A549 (cell line): ENCODE measurements around the gene VDAC1. TPM values are rescaled to one million over a fixed set of nuclear protein-coding genes. Genes with fewer than 3 reads are reported as not detected.

Source experiments
- ATAC-seq, 2 experiments: fragments of 200-7000 bp in 1 of 2; fragments of >200 bp in 1 of 2; cut with Nextera tagmentation in 1 of 2; cut with Tn5 transposase in 1 of 2; 3 replicates each; pipeline versions ENCODE4 v1.8.0 to v1.9.1; 2018 to 2020; ENCODE audit warnings: mild to moderate bottlenecking in 1 of 2, moderate library complexity in 1 of 2
- CTCF ChIA-PET: fragments of 300-600 bp; sonication (Branson Sonifier 250); formaldehyde crosslinking; extraction: SDS; loops from one replicate; lab custom pipeline; 2021; ENCODE audit warnings: antibody characterized with exemption, inconsistent platforms; lab: Yijun Ruan, JAX
- POLR2A ChIA-PET: fragments of 350-600 bp; formaldehyde crosslinking; extraction: SDS; loops from one replicate; lab custom pipeline; 2021; ENCODE audit warnings: antibody characterized with exemption, inconsistent platforms; lab: Yijun Ruan, JAX
- DNase-seq, 2 experiments: peaks; one replicate each; pipeline versions ENCODE4 v3.0.0 to v3.0.0-alpha.2; 2011 to 2016; ENCODE audit warnings: low read depth in 1 of 2, low spot score in 1 of 2
- FAIRE-seq: peaks from 2 replicates; lab custom pipeline; 2011; peaks lifted over from hg19 to GRCh38; lab: Jason Lieb, UNC
- H3K27ac ChIP-seq, 2 experiments: fragments of >200 bp; sonication (Bioruptor Twin); formaldehyde crosslinking; 3 replicates each; pipeline ENCODE4 v1.5.1; 2016 to 2017
- H3K4me1 ChIP-seq: fragments of >200 bp; sonication (Bioruptor Twin); formaldehyde crosslinking; 3 replicates; pipeline ENCODE4 v1.6.1; 2016
- H3K4me2 ChIP-seq: fragments of >200 bp; sonication (Bioruptor Twin); formaldehyde crosslinking; 3 replicates; pipeline ENCODE4 v1.6.1; 2016
- H3K4me3 ChIP-seq: fragments of >200 bp; sonication (Bioruptor Twin); formaldehyde crosslinking; 3 replicates; pipeline ENCODE4 v1.5.1; 2016
- H3K9me3 ChIP-seq: fragments of >200 bp; sonication (Bioruptor Twin); formaldehyde crosslinking; 3 replicates; pipeline ENCODE4 v1.6.1; 2016
- BHLHE40 ChIP-seq: IDR thresholded peaks from 2 replicates; pipeline ENCODE4 v1.6.1; 2012; ENCODE audit warnings: low read depth, low read length, inconsistent platforms
- CBX2 ChIP-seq: fragments of 200-600 bp; sonication (generic); IDR thresholded peaks from 2 replicates; pipeline ENCODE4 v1.6.1; 2016; ENCODE audit warnings: low read depth, mild to moderate bottlenecking, borderline replicate concordance
- CHD2 ChIP-seq: fragments of 150-350 bp; IDR thresholded peaks from 2 replicates; pipeline ENCODE4 v1.6.1; 2014; ENCODE audit warnings: low read length; ENCODE audit not compliant: partially characterized antibody
- CHD4 ChIP-seq: fragments of 200-600 bp; sonication (generic); IDR thresholded peaks from 2 replicates; pipeline ENCODE4 v1.6.1; 2016; ENCODE audit warnings: antibody characterized with exemption, mild to moderate bottlenecking, borderline replicate concordance
- ESRRA ChIP-seq: fragments of 150-350 bp; IDR thresholded peaks from 2 replicates; pipeline ENCODE4 v1.6.1; 2014; ENCODE audit warnings: mild to moderate bottlenecking, low read length, borderline replicate concordance
- FOSB ChIP-seq: fragments of 250-450 bp; sonication (Bioruptor Pico); IDR thresholded peaks from 2 replicates; pipeline ENCODE4 v1.5.0; 2020; ENCODE audit warnings: mild to moderate bottlenecking, moderate library complexity
- FOXS1 ChIP-seq: fragments of 250-450 bp; sonication (Bioruptor Pico); IDR thresholded peaks from 2 replicates; pipeline ENCODE4 v1.5.0; 2020; ENCODE audit warnings: mild to moderate bottlenecking, moderate library complexity
- HEYL ChIP-seq: fragments of 250-450 bp; sonication (Bioruptor Pico); IDR thresholded peaks from 2 replicates; pipeline ENCODE4 v1.8.0; 2021; ENCODE audit warnings: mild to moderate bottlenecking, moderate library complexity
- HOXB13 ChIP-seq: fragments of 250-450 bp; sonication (Bioruptor Pico); IDR thresholded peaks from 2 replicates; pipeline ENCODE4 v1.5.0; 2020; ENCODE audit warnings: low read depth, mild to moderate bottlenecking, moderate library complexity
- HOXB5 ChIP-seq: fragments of 250-450 bp; sonication (Bioruptor Pico); IDR thresholded peaks from 2 replicates; pipeline ENCODE4 v1.5.0; 2020; ENCODE audit warnings: mild to moderate bottlenecking, moderate library complexity
- KDM1A ChIP-seq: fragments of 200-600 bp; sonication (generic); IDR thresholded peaks from 2 replicates; pipeline ENCODE4 v1.6.1; 2016; ENCODE audit warnings: low read depth, mild to moderate bottlenecking
- MAFK ChIP-seq: fragments of 450-650 bp; IDR thresholded peaks from 2 replicates; pipeline ENCODE4 v1.6.1; 2014; ENCODE audit not compliant: partially characterized antibody
- MYC ChIP-seq: IDR thresholded peaks from 2 replicates; pipeline ENCODE4 v1.6.1; 2012; ENCODE audit warnings: mild to moderate bottlenecking, inconsistent platforms, low read length, improper control_type of control experiment, borderline replicate concordance
- PHF8 ChIP-seq: fragments of 200-600 bp; sonication (generic); IDR thresholded peaks from 2 replicates; pipeline ENCODE4 v1.6.1; 2016; ENCODE audit warnings: low read depth, mild to moderate bottlenecking, antibody characterized with exemption, moderate library complexity, borderline replicate concordance
- POLR2A ChIP-seq: IDR thresholded peaks from 2 replicates; pipeline ENCODE4 v1.6.1; 2012; ENCODE audit warnings: mild to moderate bottlenecking, low read length
- RARB ChIP-seq: fragments of 250-450 bp; sonication (Bioruptor Pico); IDR thresholded peaks from 2 replicates; pipeline ENCODE4 v1.8.0; 2021; ENCODE audit warnings: mild to moderate bottlenecking, moderate library complexity
- RCOR1 ChIP-seq: fragments of 150-350 bp; IDR thresholded peaks from 2 replicates; pipeline ENCODE4 v1.6.1; 2014; ENCODE audit warnings: antibody characterized with exemption, low read length, low read depth
- SREBF2 ChIP-seq: fragments of 450-650 bp; IDR thresholded peaks from 2 replicates; pipeline ENCODE4 v1.6.1; 2014; ENCODE audit warnings: mild to moderate bottlenecking, moderate library complexity
- TP53 ChIP-seq: fragments of 250-450 bp; sonication (Bioruptor Pico); IDR thresholded peaks from 2 replicates; pipeline ENCODE4 v1.5.0; 2021; ENCODE audit warnings: mild to moderate bottlenecking, moderate library complexity
- ZNF302 ChIP-seq: fragments of 250-450 bp; sonication (Bioruptor Pico); IDR thresholded peaks from 2 replicates; pipeline ENCODE4 v1.9.0; 2021; ENCODE audit warnings: inconsistent platforms, mild to moderate bottlenecking, moderate library complexity
- WGBS: methylation state at CpG from one replicate; pipeline ENCODE4 v1.1.6; 2017; ENCODE audit errors: missing lambda C conversion rate; 5-methylcytosine and 5-hydroxymethylcytosine counted together
- polyA plus RNA-seq, 4 experiments: library from polyadenylated mRNA; depleted of rRNA in 3 of 4; stranded (reverse); fragments of >200 nt; fragmentation: RNase III in 1 of 4; extraction: RNeasy Plus Mini Kit Qiagen cat#74134 plus additional on column Dnase treatment in 1 of 4; gene quantifications; 2 replicates in 3 of 4; 3 replicates in 1 of 4; pipeline ENCODE4 v1.2.3, GENCODE V29; 2011 to 2017
- TF ChIP-seq, protein P1 (sequence below): fragments of 200-600 bp; sonication (generic); IDR thresholded peaks from 2 replicates; pipeline ENCODE4 v1.6.1; 2016; ENCODE audit warnings: antibody characterized with exemption, mild to moderate bottlenecking, moderate library complexity
- TF ChIP-seq, protein P2 (sequence below): fragments of >200 bp; sonication (Bioruptor Twin); formaldehyde crosslinking; IDR thresholded peaks from 2 replicates; pipeline ENCODE4 v1.6.1; 2016
- TF ChIP-seq, protein P3 (sequence below): IDR thresholded peaks from 2 replicates; pipeline ENCODE4 v1.6.1; 2012
- TF ChIP-seq, protein P4 (sequence below): IDR thresholded peaks from 2 replicates; pipeline ENCODE4 v1.6.1; 2012

VDAC1 gene
- polyA plus RNA-seq, 2 of the 4 experiments (the other 2 are of a cell fraction), result 369 to 442 TPM

DNA sequence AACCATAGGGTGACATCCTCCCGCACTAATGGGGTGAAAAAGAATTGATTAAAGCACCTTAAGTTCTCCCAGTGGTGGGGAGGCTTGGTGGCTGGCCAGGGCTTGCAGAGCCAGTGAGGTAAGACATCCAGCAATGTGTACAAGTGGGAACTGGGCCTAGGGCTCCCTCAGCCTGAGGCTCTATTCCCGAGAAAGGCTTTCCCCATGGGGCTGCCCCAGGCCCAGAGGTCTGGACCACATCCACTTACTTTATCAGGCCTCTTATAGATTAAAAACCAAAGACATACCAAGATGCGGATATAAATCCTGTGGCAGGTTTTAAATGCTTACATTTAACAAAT lies 71.6 kb downstream of the VDAC1 start (continued):
- TF ChIP-seq CBX2, result no peak
- no peak for TF ChIP-seq MAFK
- TF ChIP-seq, protein P1, sequence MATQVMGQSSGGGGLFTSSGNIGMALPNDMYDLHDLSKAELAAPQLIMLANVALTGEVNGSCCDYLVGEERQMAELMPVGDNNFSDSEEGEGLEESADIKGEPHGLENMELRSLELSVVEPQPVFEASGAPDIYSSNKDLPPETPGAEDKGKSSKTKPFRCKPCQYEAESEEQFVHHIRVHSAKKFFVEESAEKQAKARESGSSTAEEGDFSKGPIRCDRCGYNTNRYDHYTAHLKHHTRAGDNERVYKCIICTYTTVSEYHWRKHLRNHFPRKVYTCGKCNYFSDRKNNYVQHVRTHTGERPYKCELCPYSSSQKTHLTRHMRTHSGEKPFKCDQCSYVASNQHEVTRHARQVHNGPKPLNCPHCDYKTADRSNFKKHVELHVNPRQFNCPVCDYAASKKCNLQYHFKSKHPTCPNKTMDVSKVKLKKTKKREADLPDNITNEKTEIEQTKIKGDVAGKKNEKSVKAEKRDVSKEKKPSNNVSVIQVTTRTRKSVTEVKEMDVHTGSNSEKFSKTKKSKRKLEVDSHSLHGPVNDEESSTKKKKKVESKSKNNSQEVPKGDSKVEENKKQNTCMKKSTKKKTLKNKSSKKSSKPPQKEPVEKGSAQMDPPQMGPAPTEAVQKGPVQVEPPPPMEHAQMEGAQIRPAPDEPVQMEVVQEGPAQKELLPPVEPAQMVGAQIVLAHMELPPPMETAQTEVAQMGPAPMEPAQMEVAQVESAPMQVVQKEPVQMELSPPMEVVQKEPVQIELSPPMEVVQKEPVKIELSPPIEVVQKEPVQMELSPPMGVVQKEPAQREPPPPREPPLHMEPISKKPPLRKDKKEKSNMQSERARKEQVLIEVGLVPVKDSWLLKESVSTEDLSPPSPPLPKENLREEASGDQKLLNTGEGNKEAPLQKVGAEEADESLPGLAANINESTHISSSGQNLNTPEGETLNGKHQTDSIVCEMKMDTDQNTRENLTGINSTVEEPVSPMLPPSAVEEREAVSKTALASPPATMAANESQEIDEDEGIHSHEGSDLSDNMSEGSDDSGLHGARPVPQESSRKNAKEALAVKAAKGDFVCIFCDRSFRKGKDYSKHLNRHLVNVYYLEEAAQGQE, result no peak
- TF ChIP-seq HOXB13 (CRISPR knock-in tag), result no peak
- no peak for TF ChIP-seq KDM1A

DNA sequence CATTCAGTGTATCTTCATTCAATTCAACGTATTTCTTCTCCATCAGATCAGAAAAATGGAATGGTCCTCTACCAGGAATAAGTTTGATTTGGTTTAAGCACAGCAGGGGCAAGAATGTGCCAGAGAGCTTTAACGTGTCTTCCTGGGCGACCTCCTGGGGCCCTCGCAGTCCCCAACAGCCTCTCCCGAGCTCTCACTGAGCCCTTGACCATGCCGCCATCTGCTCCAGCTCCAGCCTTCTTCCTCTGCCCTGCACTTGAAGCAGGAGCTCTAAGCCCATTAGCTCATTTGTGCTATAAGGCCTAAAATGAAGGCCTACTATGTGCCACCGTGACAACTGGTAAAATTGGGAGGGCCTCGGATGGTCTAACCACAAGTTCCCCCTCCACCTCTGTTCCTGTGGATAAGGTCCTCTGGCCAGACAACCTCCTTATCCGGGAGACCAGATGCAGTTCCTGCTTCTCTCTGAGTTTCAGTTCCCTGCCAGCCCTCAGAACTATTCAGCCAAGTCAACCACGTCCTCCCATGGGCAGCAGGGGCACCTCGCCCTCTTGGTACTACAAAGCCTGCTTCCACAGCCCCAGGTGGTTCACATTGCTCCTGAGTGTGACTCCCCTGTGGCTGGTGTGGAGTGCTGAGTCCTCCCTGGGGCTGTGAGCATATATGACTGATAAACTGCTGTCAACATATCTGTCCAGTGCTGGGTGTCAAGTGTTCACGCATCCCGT lies 72.2 kb downstream of the VDAC1 start:
- H3K4me1 ChIP-seq, result peaks cover 4% of the 10 kb centered on the region
- ATAC-seq (no peak), DNase-seq (no peak), FAIRE-seq (no peak)
- no peak overlapping the region for H3K4me2 ChIP-seq
- H3K9me3 ChIP-seq, result peaks cover 6% of the 10 kb centered on the region; the same call in 2 of the 3 replicates
- ChIA-PET POLR2A (no interaction called here), CTCF (no interaction called here)
- WGBS, result 73% methylated on average over 13 of the region's 13 CpGs
- no peak overlapping the region for H3K4me3 ChIP-seq
- H3K27ac ChIP-seq, result no peak overlapping the region
- TF ChIP-seq CHD2, result no peak
- TF ChIP-seq SREBF2, result no peak
- TF ChIP-seq, protein P2, sequence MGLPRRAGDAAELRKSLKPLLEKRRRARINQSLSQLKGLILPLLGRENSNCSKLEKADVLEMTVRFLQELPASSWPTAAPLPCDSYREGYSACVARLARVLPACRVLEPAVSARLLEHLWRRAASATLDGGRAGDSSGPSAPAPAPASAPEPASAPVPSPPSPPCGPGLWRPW, result no peak
- TF ChIP-seq ZNF302 (CRISPR knock-in tag), result no peak
- no peak for TF ChIP-seq FOXS1 (CRISPR knock-in tag)
- TF ChIP-seq TP53 (CRISPR knock-in tag), result no peak
- TF ChIP-seq, protein P3, sequence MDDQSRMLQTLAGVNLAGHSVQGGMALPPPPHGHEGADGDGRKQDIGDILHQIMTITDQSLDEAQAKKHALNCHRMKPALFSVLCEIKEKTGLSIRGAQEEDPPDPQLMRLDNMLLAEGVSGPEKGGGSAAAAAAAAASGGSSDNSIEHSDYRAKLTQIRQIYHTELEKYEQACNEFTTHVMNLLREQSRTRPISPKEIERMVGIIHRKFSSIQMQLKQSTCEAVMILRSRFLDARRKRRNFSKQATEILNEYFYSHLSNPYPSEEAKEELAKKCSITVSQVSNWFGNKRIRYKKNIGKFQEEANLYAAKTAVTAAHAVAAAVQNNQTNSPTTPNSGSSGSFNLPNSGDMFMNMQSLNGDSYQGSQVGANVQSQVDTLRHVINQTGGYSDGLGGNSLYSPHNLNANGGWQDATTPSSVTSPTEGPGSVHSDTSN, result no peak
- TF ChIP-seq MYC, result no peak
- TF ChIP-seq CHD4, result no peak
- TF ChIP-seq POLR2A, result no peak
- no peak for TF ChIP-seq FOSB (CRISPR knock-in tag)
- TF ChIP-seq PHF8, result no peak
- TF ChIP-seq ESRRA, result no peak
- TF ChIP-seq HOXB5 (CRISPR knock-in tag), result no peak
- no peak for TF ChIP-seq BHLHE40
- TF ChIP-seq RARB (CRISPR knock-in tag), result no peak
- TF ChIP-seq HEYL (CRISPR knock-in tag), result no peak
- TF ChIP-seq MAFK, result no peak
- no peak for TF ChIP-seq RCOR1
- TF ChIP-seq, protein P4, sequence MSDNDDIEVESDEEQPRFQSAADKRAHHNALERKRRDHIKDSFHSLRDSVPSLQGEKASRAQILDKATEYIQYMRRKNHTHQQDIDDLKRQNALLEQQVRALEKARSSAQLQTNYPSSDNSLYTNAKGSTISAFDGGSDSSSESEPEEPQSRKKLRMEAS, result no peak
